Measurements from ENCODE around the gene PRKAR1B.

Gene PRKAR1B

GRCh38 chr7:503575-504111, 223.4 kb downstream of the PRKAR1B start:
- no peak for DNase-seq

GRCh38 chr7:502296-502695, 224.8 kb downstream of the PRKAR1B start:
- DNase-seq = no peak

GRCh38 chr7:501526-501925, 225.6 kb downstream of the PRKAR1B start:
- no peak for DNase-seq

- no peak for DNase-seq
Measured at GRCh38 chr7:500521-501420, 226.3 kb downstream of the PRKAR1B start.

GRCh38 chr7:499853-500485, 227.1 kb downstream of the PRKAR1B start:
- DNase-seq = no peak

Measured in activated CD4-positive, CD25-positive, alpha-beta regulatory T cell treated with anti-CD3 and anti-CD28 coated beads, Interleukin-2, amount 50 U/mL, for 72 hours (primary cell).